Activated CD8-positive, alpha-beta T cell treated with anti-CD3 and anti-CD28 coated beads for 36 hours (primary cell): Measurements from ENCODE around the gene PLXNB1. TPM values are rescaled to one million over a fixed set of nuclear protein-coding genes. Genes with fewer than 3 reads are reported as not detected.

Experiments
- ATAC-seq: fragments of 200-7000 bp; cut with Tn5 transposase; one replicate; pipeline ENCODE4 v1.10.0; 2021; ENCODE audit warnings: mild to moderate bottlenecking, moderate library complexity
- CTCF ChIA-PET: fragments of 350-600 bp; sonication (Branson Sonifier 250); formaldehyde crosslinking; loops from one replicate; lab custom pipeline; 2021; ENCODE audit warnings: antibody characterized with exemption; lab: Charles Lee
- POLR2A ChIA-PET: fragments of 350-600 bp; sonication (Branson Sonifier 250); formaldehyde crosslinking; loops from one replicate; lab custom pipeline; 2021; ENCODE audit warnings: antibody characterized with exemption; lab: Charles Lee
- DNase-seq: peaks from one replicate; pipeline ENCODE4 v3.0.0-alpha.2; 2020
- H3K27ac Mint-ChIP-seq: one replicate; pipeline ENCODE4 v1.8.0; 2021; ENCODE audit warnings: mild to moderate bottlenecking, mixed read lengths
- H3K27me3 Mint-ChIP-seq: one replicate; pipeline ENCODE4 v1.8.0; 2021; ENCODE audit warnings: mixed read lengths
- H3K36me3 Mint-ChIP-seq: one replicate; pipeline ENCODE4 v1.8.0; 2021; ENCODE audit warnings: low read depth, mixed read lengths
- H3K4me1 Mint-ChIP-seq: one replicate; pipeline ENCODE4 v1.8.0; 2021; ENCODE audit warnings: low read depth, mixed read lengths
- H3K4me3 Mint-ChIP-seq: one replicate; pipeline ENCODE4 v1.8.0; 2021; ENCODE audit warnings: mild to moderate bottlenecking, moderate library complexity, mixed read lengths
- H3K9me3 Mint-ChIP-seq: one replicate; pipeline ENCODE4 v1.8.0; 2021; ENCODE audit warnings: mixed read lengths
- intact Hi-C: fragments of 100-400 bp; cut with micrococcal nuclease; formaldehyde crosslinking; loops from one replicate; pipeline ENCODE4 v1.10.0; 2022
- total RNA-seq, 2 experiments: library from RNA; stranded (reverse); gene quantifications; one replicate each; pipeline ENCODE4 v1.2.3, GENCODE V29; 2021
- TF ChIP-seq, protein P1 (sequence below): fragments of 200-600 bp; IDR thresholded peaks from one replicate; pipeline ENCODE4 v1.8.0; 2022; ENCODE audit warnings: antibody characterized with exemption, mild to moderate bottlenecking

The PLXNB1 gene
- total RNA-seq, 2 experiments from 2014 or later, result 3.7 TPM

DNA sequence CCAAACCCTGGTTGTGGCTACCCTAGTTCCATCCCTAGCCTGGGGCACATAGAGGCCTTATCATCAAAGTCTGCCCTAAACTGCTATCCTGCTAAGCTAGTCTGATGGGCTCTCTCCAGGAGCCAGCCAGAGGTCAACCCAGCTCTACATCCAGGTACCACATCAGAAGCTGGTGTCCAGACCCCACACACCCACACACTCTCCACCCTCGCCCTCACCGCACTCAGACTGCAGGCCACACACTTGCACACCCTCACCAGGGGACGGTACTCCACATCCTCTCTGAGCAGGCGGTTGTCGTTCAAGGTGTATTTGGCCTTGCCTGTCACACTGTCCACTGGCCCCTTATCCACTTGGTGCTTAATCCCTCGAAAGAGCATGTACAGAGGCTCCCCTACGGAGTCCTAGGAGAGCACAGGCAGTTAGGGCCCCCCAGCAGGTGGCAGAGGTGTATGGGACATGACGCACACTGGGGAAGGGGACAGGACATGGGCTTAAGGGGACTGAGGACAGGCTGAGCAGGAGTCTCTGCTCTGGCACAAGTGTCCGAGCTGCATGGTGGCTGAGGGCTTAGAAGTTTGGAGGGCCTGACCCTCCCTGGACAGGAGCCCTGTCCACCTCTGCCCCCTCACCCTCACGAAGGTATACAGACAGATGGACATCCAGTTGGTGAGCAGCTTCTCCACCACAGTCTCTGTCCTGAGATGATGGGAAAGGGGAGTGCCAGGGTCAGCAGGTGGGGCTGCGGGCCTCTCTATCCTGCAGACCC is 18.1 kb downstream of the PLXNB1 start:
- no peak for ATAC-seq
- POLR2A ChIA-PET, result no interaction called here

DNA sequence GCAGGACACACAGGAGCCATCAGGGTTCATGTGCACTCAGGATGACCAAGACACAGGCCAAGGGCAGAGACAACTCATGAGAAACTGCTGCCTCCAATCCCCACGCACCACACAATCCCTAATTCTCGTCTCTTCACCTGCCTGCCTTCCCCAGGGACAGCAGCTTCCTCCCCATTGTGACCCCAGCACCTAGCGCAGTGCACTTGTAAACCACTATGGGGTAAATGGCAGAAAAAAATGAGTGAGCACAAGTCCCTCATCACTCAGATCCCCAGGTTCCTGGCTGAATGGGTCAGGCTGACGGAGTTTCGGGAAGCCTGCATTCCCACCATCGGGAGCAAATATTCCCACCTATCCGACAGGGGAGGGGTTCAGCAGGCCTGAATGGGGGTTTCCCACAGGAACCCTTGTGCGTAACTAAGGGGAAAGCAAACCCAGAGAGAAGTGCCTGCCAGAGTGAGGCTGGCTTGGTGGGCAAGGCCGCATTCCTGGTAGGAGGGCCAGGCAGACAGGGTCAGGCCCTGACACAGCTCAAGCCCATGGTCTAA is 18.8 kb downstream of the PLXNB1 start:
- ChIA-PET POLR2A (no interaction called here), CTCF (interaction anchor here (2.4 to 4.5 kb wide), 2 partner anchors 10 to 25 kb away, joined by 20 to 23 read pairs; no protein-coding TSS in a partner anchor)
- Mint-ChIP-seq H3K36me3 (no peaks in the 10 kb centered on the region), H3K27me3 (no peaks in the 10 kb centered on the region), H3K4me3 (no peak overlapping the region), H3K27ac (no peak overlapping the region), H3K9me3 (no peaks in the 10 kb centered on the region), H3K4me1 (no peaks in the 10 kb centered on the region)
- intact Hi-C loops, result no loop called here
- DNase-seq, result no peak
- ATAC-seq, result no peak
- TF ChIP-seq, protein P1, sequence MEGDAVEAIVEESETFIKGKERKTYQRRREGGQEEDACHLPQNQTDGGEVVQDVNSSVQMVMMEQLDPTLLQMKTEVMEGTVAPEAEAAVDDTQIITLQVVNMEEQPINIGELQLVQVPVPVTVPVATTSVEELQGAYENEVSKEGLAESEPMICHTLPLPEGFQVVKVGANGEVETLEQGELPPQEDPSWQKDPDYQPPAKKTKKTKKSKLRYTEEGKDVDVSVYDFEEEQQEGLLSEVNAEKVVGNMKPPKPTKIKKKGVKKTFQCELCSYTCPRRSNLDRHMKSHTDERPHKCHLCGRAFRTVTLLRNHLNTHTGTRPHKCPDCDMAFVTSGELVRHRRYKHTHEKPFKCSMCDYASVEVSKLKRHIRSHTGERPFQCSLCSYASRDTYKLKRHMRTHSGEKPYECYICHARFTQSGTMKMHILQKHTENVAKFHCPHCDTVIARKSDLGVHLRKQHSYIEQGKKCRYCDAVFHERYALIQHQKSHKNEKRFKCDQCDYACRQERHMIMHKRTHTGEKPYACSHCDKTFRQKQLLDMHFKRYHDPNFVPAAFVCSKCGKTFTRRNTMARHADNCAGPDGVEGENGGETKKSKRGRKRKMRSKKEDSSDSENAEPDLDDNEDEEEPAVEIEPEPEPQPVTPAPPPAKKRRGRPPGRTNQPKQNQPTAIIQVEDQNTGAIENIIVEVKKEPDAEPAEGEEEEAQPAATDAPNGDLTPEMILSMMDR, result no peak

More for the DNA sequence above, 18.1 kb downstream of the PLXNB1 start:
- CTCF ChIA-PET, result interaction anchor here (1.3 to 4.5 kb wide), 3 partner anchors 11 to 138 kb away, joined by 5 to 23 read pairs (median 20); no protein-coding TSS in a partner anchor
- Mint-ChIP-seq H3K4me1 (no peaks in the 10 kb centered on the region), H3K36me3 (no peaks in the 10 kb centered on the region), H3K27ac (no peak overlapping the region), H3K4me3 (no peak overlapping the region), H3K9me3 (no peaks in the 10 kb centered on the region), H3K27me3 (no peaks in the 10 kb centered on the region)
- intact Hi-C loops, result no loop called here
- TF ChIP-seq, protein P1, result no peak
- DNase-seq, result no peak

DNA sequence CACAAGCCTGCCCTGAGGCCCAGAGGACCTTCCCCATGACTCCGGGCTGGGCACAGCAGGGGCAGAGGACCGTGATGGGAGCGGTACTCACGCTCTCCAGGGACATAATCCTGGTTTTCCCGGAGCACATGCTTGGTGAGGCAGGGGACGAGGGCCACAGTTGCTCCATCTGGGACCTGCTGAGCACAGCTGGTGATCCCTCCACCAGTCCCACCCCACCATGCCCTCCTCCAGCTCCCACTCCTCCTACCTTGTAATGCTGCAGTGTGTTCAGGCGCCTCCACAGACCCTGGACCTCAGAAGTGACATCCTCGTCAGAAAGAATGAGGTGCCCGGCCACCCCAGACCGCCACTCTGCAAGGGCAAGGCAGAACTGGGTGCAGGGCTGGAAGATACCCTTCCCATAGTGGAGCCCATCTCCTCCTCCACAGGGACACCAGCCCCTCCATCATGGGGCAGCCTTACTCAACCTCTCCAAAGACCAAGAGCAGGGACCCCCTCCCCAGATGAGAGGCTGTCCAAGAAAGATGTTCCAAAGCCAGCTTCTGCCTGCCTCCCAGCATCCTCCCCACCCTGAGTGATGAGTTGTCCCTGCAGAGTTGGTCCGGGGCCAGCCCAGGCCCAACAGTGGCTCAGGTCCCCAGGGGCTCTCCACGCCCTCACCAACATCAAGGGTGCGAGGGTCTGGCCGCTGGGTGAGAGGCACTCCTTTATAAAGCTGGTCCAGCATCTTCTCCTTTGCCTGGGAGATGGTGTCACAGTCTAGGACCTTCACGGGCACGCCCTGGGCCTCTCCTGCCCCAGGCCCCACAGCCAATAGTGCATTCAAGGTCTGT is 19.5 kb downstream of the PLXNB1 start:
- Mint-ChIP-seq H3K4me1 (no peaks in the 10 kb centered on the region), H3K27me3 (no peaks in the 10 kb centered on the region), H3K4me3 (no peak overlapping the region), H3K36me3 (no peaks in the 10 kb centered on the region), H3K9me3 (no peaks in the 10 kb centered on the region), H3K27ac (no peak overlapping the region)
- TF ChIP-seq, protein P1, result no peak
- DNase-seq (no peak), ATAC-seq (no peak)
- POLR2A ChIA-PET, result no interaction called here
- CTCF ChIA-PET, result interaction anchor here (4.5 to 12.8 kb wide), 2 partner anchors 10 to 24 kb away, joined by 23 to 312 read pairs; no protein-coding TSS in a partner anchor
- intact Hi-C loops, result no loop called here

DNA sequence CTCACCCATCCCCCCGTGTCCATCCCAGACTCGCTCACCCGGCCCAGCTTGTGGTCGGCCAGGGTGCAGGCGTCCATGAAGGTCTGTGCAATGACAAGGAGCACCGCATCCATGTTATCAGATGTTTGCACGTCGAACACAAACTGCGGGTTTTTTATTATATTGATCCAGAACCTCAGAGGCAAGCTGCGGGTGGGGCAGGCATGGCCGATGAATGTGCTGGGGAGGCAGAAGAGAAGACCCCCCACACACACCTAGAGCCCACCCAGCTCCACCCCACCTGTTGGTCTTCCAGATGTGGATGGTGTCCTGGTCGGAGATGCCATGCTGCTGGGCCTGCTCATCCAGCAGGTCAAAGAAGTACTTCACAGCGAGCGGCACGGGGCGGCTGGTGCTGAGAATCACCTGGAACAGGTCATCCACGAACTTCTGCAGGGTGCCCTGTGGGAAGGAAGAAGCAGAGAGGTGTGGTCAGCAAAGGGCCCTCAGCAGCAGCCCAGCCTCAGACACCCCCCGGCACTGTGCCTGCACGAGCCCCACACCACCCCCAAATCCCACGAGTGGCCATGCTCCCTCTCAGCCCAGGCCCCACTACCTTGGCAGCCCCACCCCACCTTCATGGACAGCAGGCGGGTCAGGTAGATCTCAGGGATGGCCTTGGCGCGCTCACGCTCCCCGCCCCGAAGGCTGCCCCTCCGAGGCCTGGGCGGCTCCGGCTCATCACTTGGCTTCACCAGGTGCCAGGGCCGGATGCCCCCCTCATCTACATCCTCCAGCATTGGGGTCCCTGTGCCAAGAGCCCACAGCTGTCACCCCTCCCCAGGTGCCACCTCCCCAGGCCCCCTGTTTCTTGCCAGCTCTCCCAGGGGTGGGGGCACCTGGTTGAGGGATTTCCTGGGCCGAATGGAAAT is 20.3 kb downstream of the PLXNB1 start:
- Mint-ChIP-seq H3K4me1 (no peaks in the 10 kb centered on the region), H3K36me3 (no peaks in the 10 kb centered on the region), H3K27ac (no peak overlapping the region), H3K4me3 (no peak overlapping the region), H3K27me3 (no peaks in the 10 kb centered on the region), H3K9me3 (no peaks in the 10 kb centered on the region)
- CTCF ChIA-PET, result interaction anchor here (4.5 to 12.8 kb wide), 2 partner anchors 9 to 25 kb away, joined by 23 to 312 read pairs; no protein-coding TSS in a partner anchor
- intact Hi-C loops, result no loop called here
- no peak for ATAC-seq
- TF ChIP-seq, protein P1, result no peak
- POLR2A ChIA-PET, result no interaction called here
- no peak for DNase-seq
